K562 (cell line): ENCODE measurements around the gene EPC2. TPM values are rescaled to one million over a fixed set of nuclear protein-coding genes. Genes with fewer than 3 reads are reported as not detected.

Experiments used
- polyA plus RNA-seq, 8 experiments: library from polyadenylated mRNA; depleted of rRNA in 4 of 8; stranded (reverse) in 5 of 8; unstranded in 3 of 8; fragments of >200 nt; fragmentation: Nextera tagmentation in 2 of 8; fragmentation: Illumina TruSeq in 1 of 8; extraction: Ambion mirVana in 2 of 8; extraction: Trizol in 1 of 8; gene quantifications; 2 replicates each; pipeline versions ENCODE4 v1.2.1 to v1.2.3, GENCODE V29; 2011 to 2014; ENCODE audit warnings: inconsistent platforms in 1 of 8, missing spikeins in 1 of 8
- total RNA-seq, 7 experiments: library from RNA; depleted of rRNA in 6 of 7; stranded (reverse); fragments of >200 nt in 6 of 7; fragmentation: Illumina TruSeq in 2 of 7; extraction: Trizol in 2 of 7; gene quantifications; 2 replicates each; pipeline versions ENCODE4 v1.2.1 to v1.2.3, GENCODE V29; 2011 to 2021; ENCODE audit warnings: low replicate concordance in 1 of 7
- TF ChIP-seq, protein P1 (sequence below), 2 experiments: fragments of 150-350 bp in 1 of 2; IDR thresholded peaks; 2 replicates each; pipeline ENCODE4 v1.6.1; 2012 to 2016; ENCODE audit warnings: low read depth in 2 of 2, low read length in 2 of 2, mild to moderate bottlenecking in 1 of 2, moderate library complexity in 1 of 2
- TF ChIP-seq, protein P2 (sequence below), 2 experiments: fragments of 450-650 bp in 1 of 2; IDR thresholded peaks; 2 replicates each; pipeline ENCODE4 v1.6.1; 2011 to 2017; ENCODE audit warnings: low read depth in 2 of 2, antibody characterized with exemption in 1 of 2, borderline replicate concordance in 1 of 2, low read length in 1 of 2, mild to moderate bottlenecking in 1 of 2, mixed read lengths in 1 of 2; ENCODE audit not compliant: control insufficient read depth in 1 of 2

EPC2 gene
- total and polyA plus RNA-seq, 9 of the 15 experiments (the other 6 are each of a cell fraction or from before 2014, with no cell fraction given) = 7.0 to 35.8 (median 29.1) TPM

DNA sequence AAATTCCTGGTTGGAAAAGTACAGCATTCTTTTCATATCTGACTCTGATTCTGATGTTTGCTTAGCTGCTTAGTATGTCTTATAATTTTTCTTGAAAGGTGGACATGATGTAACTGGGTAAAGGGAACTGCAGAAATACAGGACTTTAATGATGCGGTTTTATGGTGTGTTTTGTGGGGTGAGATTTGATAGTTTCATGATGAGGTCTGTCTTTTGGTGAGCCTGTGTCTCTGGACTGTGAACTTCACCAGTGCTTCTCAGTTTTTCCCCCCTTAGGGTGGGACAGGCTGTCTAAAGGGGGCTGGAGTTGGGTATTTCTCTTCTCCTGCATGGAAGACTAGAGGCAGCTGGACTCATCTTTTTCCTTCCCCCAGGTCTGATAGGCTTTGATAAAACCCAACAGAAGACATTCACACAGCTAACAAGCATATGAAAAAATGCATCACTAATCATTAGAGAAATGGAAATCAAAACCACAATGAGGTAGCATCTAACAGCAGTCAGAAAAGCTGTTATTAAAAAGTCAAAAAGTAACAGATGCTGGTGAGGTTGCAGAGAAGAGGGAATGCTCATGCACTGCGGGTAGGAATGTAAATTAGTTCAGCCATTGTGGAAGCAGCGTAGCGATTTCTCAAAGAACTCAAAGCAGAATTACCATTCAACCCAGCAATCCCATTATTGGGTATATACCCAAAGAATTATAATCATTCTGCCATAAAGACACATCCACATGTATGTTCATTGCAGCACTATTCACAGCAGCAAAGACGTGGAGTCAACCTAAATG lies 77.6 kb downstream of the EPC2 start (continued):
- TF ChIP-seq, protein P1, sequence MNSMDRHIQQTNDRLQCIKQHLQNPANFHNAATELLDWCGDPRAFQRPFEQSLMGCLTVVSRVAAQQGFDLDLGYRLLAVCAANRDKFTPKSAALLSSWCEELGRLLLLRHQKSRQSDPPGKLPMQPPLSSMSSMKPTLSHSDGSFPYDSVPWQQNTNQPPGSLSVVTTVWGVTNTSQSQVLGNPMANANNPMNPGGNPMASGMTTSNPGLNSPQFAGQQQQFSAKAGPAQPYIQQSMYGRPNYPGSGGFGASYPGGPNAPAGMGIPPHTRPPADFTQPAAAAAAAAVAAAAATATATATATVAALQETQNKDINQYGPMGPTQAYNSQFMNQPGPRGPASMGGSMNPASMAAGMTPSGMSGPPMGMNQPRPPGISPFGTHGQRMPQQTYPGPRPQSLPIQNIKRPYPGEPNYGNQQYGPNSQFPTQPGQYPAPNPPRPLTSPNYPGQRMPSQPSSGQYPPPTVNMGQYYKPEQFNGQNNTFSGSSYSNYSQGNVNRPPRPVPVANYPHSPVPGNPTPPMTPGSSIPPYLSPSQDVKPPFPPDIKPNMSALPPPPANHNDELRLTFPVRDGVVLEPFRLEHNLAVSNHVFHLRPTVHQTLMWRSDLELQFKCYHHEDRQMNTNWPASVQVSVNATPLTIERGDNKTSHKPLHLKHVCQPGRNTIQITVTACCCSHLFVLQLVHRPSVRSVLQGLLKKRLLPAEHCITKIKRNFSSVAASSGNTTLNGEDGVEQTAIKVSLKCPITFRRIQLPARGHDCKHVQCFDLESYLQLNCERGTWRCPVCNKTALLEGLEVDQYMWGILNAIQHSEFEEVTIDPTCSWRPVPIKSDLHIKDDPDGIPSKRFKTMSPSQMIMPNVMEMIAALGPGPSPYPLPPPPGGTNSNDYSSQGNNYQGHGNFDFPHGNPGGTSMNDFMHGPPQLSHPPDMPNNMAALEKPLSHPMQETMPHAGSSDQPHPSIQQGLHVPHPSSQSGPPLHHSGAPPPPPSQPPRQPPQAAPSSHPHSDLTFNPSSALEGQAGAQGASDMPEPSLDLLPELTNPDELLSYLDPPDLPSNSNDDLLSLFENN (IDR thresholded peaks at IDR 0.05; ENCODE audit: low read depth in 2 of 2, low read length in 2 of 2) = no peak
- TF ChIP-seq, protein P2, sequence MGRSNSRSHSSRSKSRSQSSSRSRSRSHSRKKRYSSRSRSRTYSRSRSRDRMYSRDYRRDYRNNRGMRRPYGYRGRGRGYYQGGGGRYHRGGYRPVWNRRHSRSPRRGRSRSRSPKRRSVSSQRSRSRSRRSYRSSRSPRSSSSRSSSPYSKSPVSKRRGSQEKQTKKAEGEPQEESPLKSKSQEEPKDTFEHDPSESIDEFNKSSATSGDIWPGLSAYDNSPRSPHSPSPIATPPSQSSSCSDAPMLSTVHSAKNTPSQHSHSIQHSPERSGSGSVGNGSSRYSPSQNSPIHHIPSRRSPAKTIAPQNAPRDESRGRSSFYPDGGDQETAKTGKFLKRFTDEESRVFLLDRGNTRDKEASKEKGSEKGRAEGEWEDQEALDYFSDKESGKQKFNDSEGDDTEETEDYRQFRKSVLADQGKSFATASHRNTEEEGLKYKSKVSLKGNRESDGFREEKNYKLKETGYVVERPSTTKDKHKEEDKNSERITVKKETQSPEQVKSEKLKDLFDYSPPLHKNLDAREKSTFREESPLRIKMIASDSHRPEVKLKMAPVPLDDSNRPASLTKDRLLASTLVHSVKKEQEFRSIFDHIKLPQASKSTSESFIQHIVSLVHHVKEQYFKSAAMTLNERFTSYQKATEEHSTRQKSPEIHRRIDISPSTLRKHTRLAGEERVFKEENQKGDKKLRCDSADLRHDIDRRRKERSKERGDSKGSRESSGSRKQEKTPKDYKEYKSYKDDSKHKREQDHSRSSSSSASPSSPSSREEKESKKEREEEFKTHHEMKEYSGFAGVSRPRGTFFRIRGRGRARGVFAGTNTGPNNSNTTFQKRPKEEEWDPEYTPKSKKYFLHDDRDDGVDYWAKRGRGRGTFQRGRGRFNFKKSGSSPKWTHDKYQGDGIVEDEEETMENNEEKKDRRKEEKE (IDR thresholded peaks at IDR 0.05; ENCODE audit: borderline replicate concordance in 1 of 2, control insufficient read depth in 1 of 2, low read depth in 2 of 2, low read length in 1 of 2) = no peak
- TF ChIP-seq, all 486 proteins: peak for 0
